Neural cell (in vitro differentiated cells): ENCODE measurements around the gene MFSD8.

ENCODE experiments used
- CTCF ChIP-seq: fragments of 450-650 bp; IDR thresholded peaks from 2 replicates; pipeline ENCODE4 v1.5.1; 2014; ENCODE audit warnings: antibody characterized with exemption, mild to moderate bottlenecking, moderate library complexity; ENCODE audit not compliant: poor library complexity, severe bottlenecking
- EP300 ChIP-seq: fragments of 450-650 bp; conservative IDR thresholded peaks from 2 replicates; pipeline ENCODE4 v1.6.1; 2014; ENCODE audit warnings: antibody characterized with exemption, mild to moderate bottlenecking, moderate library complexity; ENCODE audit not compliant: poor library complexity, severe bottlenecking
- EZH2 ChIP-seq: fragments of 200-600, 300-800 bp; shearing (Covaris generic), sonication (generic); IDR thresholded peaks from 2 replicates; pipeline ENCODE4 v1.6.1; 2014; ENCODE audit warnings: antibody characterized with exemption, low read length, borderline replicate concordance, mild to moderate bottlenecking; ENCODE audit not compliant: insufficient read depth, poor library complexity, severe bottlenecking
- POLR2AphosphoS5 ChIP-seq: IDR thresholded peaks from 2 replicates; pipeline ENCODE4 v1.6.1; 2012
- RAD21 ChIP-seq: fragments of 450-650 bp; conservative IDR thresholded peaks from 2 replicates; pipeline ENCODE4 v1.6.1; 2014; ENCODE audit warnings: antibody characterized with exemption, mild to moderate bottlenecking, moderate library complexity
- TF ChIP-seq, protein P1 (sequence below): IDR thresholded peaks from 2 replicates; pipeline ENCODE4 v1.6.1; 2012; ENCODE audit warnings: borderline replicate concordance

DNA sequence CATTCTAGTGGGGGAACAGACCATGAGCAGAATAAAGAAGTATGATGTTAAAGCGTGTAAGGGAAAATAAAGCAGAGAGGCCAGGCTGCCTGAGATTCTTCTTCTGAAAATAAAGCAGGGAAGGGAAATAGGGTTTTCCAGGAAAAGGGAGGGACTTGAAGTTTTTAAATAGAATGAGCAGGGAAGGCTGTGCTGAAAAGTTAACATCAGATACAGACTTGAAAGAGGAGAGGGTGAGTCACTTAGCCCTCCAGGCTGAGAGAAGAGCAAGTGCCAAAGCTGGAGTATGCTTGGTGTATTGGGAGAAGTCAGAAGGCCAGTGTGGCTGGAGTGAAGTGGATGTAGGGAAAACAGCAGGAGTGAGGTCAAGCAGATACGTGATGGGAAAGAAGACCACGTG lies 94.3 kb downstream of the MFSD8 start:
- TF ChIP-seq CTCF (no peak), POLR2AphosphoS5 (no peak), EP300 (no peak), RAD21 (no peak), EZH2 (no peak)
- TF ChIP-seq, protein P1, sequence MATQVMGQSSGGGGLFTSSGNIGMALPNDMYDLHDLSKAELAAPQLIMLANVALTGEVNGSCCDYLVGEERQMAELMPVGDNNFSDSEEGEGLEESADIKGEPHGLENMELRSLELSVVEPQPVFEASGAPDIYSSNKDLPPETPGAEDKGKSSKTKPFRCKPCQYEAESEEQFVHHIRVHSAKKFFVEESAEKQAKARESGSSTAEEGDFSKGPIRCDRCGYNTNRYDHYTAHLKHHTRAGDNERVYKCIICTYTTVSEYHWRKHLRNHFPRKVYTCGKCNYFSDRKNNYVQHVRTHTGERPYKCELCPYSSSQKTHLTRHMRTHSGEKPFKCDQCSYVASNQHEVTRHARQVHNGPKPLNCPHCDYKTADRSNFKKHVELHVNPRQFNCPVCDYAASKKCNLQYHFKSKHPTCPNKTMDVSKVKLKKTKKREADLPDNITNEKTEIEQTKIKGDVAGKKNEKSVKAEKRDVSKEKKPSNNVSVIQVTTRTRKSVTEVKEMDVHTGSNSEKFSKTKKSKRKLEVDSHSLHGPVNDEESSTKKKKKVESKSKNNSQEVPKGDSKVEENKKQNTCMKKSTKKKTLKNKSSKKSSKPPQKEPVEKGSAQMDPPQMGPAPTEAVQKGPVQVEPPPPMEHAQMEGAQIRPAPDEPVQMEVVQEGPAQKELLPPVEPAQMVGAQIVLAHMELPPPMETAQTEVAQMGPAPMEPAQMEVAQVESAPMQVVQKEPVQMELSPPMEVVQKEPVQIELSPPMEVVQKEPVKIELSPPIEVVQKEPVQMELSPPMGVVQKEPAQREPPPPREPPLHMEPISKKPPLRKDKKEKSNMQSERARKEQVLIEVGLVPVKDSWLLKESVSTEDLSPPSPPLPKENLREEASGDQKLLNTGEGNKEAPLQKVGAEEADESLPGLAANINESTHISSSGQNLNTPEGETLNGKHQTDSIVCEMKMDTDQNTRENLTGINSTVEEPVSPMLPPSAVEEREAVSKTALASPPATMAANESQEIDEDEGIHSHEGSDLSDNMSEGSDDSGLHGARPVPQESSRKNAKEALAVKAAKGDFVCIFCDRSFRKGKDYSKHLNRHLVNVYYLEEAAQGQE, result no peak
